Testis (tissue), 2 donors: ENCODE measurements around the gene OMA1.

ENCODE experiments used
- CTCF ChIP-seq, 3 experiments: fragments of 450-650 bp in 2 of 3; fragments of 200-600 bp in 1 of 3; sonication (generic) in 1 of 3; IDR thresholded peaks; one replicate each; pipeline ENCODE4 v1.5.1; 2016 to 2019; ENCODE audit warnings: antibody characterized with exemption in 3 of 3, mild to moderate bottlenecking in 2 of 3, moderate library complexity in 1 of 3
- POLR2A ChIP-seq: fragments of 450-650 bp; IDR thresholded peaks from one replicate; pipeline ENCODE4 v1.6.1; 2017; ENCODE audit warnings: antibody characterized with exemption, mild to moderate bottlenecking, moderate library complexity

DNA sequence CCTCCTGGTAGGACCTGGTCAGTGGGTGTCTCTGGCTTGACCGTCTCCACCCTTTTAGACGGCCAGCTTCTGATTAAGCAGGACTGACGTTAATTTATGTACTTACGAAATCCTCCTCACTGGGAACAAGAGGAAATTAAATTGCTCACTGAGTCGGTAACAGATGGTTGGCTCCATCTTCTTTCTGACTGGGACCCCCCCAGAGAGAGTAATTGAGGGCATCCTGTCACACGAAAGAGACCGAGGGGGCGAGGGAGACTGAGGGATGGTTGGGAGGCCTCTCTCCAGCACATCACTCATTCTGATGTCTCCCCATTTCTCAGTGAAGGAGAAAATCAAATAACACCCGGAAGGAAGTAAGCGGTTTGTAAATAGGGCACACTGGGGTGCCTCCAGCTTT is 104.8 kb downstream of the OMA1 start:
- no peak for TF ChIP-seq POLR2A
- TF ChIP-seq CTCF (IDR thresholded peaks at IDR 0.05): no peak
